ENCODE measurements around the gene MYO5A. TPM values are rescaled to one million over a fixed set of nuclear protein-coding genes. Genes with fewer than 3 reads are reported as not detected.

MYO5A gene
- total RNA-seq, 1 experiment from 2014 or later: 61.1 TPM

- ChIA-PET CTCF (no interaction called here), POLR2A (no interaction called here)
- Histone ChIP-seq H3K4me3 (ENCODE audit: low read depth in 2 of 2, low read length in 2 of 2) (no peak overlapping the region), H3K27me3 (ENCODE audit: control insufficient read depth, insufficient read depth, low read length) (no peaks in the 10 kb centered on the region), H3K9me3 (ENCODE audit: control insufficient read depth, insufficient read depth, low read depth, low read length) (no peaks in the 10 kb centered on the region), H3K27ac (ENCODE audit: low read length) (no peak overlapping the region), H3K4me1 (ENCODE audit: control insufficient read depth, insufficient read depth, low read length) (no peaks in the 10 kb centered on the region), H3K36me3 (ENCODE audit: control insufficient read depth, insufficient read depth, low read length) (no peaks in the 10 kb centered on the region)
- TF ChIP-seq CTCF (IDR thresholded peaks at IDR 0.05): no peak
- TF ChIP-seq POLR2AphosphoS5 (IDR thresholded peaks at IDR 0.05; ENCODE audit: low read depth, low read length): no peak
- TF ChIP-seq REST (IDR thresholded peaks at IDR 0.05; ENCODE audit: insufficient read depth in 1 of 2, low read depth in 2 of 2, low read length in 1 of 2): no peak
- TF ChIP-seq TCF7L2 (IDR thresholded peaks at IDR 0.05; ENCODE audit: low read depth, low read length): no peak
- TF ChIP-seq SIN3A (IDR thresholded peaks at IDR 0.05; ENCODE audit: borderline replicate concordance, insufficient read depth, low read depth, low read length): no peak
- in situ Hi-C loops (cut with HindIII; ENCODE audit: low pct_unique_long_range_greater_than_20kb, low sequenced_read_pairs): no loop called here
- intact Hi-C loops (cut with micrococcal nuclease; ENCODE audit: unreplicated experiment): no loop called here
- no peak for ATAC-seq
- DNase-seq (ENCODE audit: low read depth, low spot score): no peak
- BruUV-seq (replicated peaks): no TSS peak
Observed at GRCh38 chr15:52481915-52482314, 46.8 kb downstream of the MYO5A start.

- Histone ChIP-seq H3K27me3 (ENCODE audit: control insufficient read depth, insufficient read depth, low read length) (no peaks in the 10 kb centered on the region), H3K4me1 (ENCODE audit: control insufficient read depth, insufficient read depth, low read length) (no peaks in the 10 kb centered on the region), H3K27ac (ENCODE audit: low read length) (no peak overlapping the region), H3K36me3 (ENCODE audit: control insufficient read depth, insufficient read depth, low read length) (no peaks in the 10 kb centered on the region), H3K9me3 (ENCODE audit: control insufficient read depth, insufficient read depth, low read depth, low read length) (no peaks in the 10 kb centered on the region), H3K4me3 (ENCODE audit: low read depth in 2 of 2, low read length in 2 of 2) (no peak overlapping the region)
- DNase-seq (ENCODE audit: low read depth, low spot score): no peak
- intact Hi-C loops (cut with micrococcal nuclease; ENCODE audit: unreplicated experiment) (no loop called here), in situ Hi-C loops (cut with HindIII; ENCODE audit: low pct_unique_long_range_greater_than_20kb, low sequenced_read_pairs) (no loop called here)
- TF ChIP-seq CTCF (IDR thresholded peaks at IDR 0.05) (no peak), REST (IDR thresholded peaks at IDR 0.05; ENCODE audit: insufficient read depth in 1 of 2, low read depth in 2 of 2, low read length in 1 of 2) (no peak), POLR2AphosphoS5 (IDR thresholded peaks at IDR 0.05; ENCODE audit: low read depth, low read length) (no peak), TCF7L2 (IDR thresholded peaks at IDR 0.05; ENCODE audit: low read depth, low read length) (no peak), SIN3A (IDR thresholded peaks at IDR 0.05; ENCODE audit: borderline replicate concordance, insufficient read depth, low read depth, low read length) (no peak)
- no peak for ATAC-seq
- POLR2A ChIA-PET: no interaction called here
- BruUV-seq (replicated peaks): no TSS peak
- CTCF ChIA-PET: no interaction called here
Observed at GRCh38 chr15:52480990-52481389, 47.7 kb downstream of the MYO5A start.
